GM12878 (cell line): ENCODE measurements around the gene GHDC. TPM values are rescaled to one million over a fixed set of nuclear protein-coding genes. Genes with fewer than 3 reads are reported as not detected.

ENCODE experiments used
- ATAC-seq: fragments of 200-7000 bp; cut with Tn5 transposase; 3 replicates; pipeline ENCODE4 v1.9.1; 2020; ENCODE audit warnings: mild to moderate bottlenecking, moderate library complexity
- BruUV-seq: library from RNA; stranded (reverse); fragments of 400-500 nt; replicated peaks from 2 replicates; lab custom pipeline; 2021; lab: Mats Ljungman, UMichigan
- CTCF ChIA-PET: fragments of 300-600 bp; sonication (Branson Sonifier 250); formaldehyde crosslinking; extraction: SDS; loops from one replicate; lab custom pipeline; 2021; ENCODE audit warnings: inconsistent platforms; lab: Yijun Ruan, JAX
- POLR2A ChIA-PET: fragments of 350-600 bp; formaldehyde crosslinking; extraction: SDS; loops from one replicate; lab custom pipeline; 2021; ENCODE audit warnings: inconsistent platforms; lab: Charles Lee
- RAD21 ChIA-PET: fragments of 300-600 bp; sonication (Branson Sonifier 250); formaldehyde crosslinking; loops from one replicate; lab custom pipeline; 2023; ENCODE audit warnings: antibody characterized with exemption; ENCODE audit not compliant: unreplicated experiment; lab: Charles Lee
- SMC1A ChIA-PET: fragments of 300-600 bp; sonication (Branson Sonifier 250); formaldehyde crosslinking; loops from one replicate; lab custom pipeline; 2023; ENCODE audit not compliant: unreplicated experiment, uncharacterized antibody; lab: Charles Lee
- DNase-seq: peaks from one replicate; pipeline ENCODE4 v3.0.0-alpha.2; 2011; ENCODE audit warnings: low read depth, low spot score
- FAIRE-seq: peaks from 3 replicates; lab custom pipeline; 2011; peaks lifted over from hg19 to GRCh38; lab: Jason Lieb, UNC
- H2AFZ ChIP-seq: 2 replicates; pipeline ENCODE4 v1.6.0; 2011; ENCODE audit warnings: low read depth, low read length, control low read depth; ENCODE audit not compliant: control insufficient read depth
- H3K27ac ChIP-seq: 2 replicates; pipeline ENCODE4 v1.5.1; 2011; ENCODE audit warnings: control low read depth; ENCODE audit not compliant: control insufficient read depth, insufficient read depth
- H3K27me3 ChIP-seq, 2 experiments: replicated peaks in 1 of 2; 2 replicates each; pipeline versions ENCODE4 v1.6.0 to v1.6.1; 2011; ENCODE audit warnings: low read length in 1 of 2; ENCODE audit not compliant: control insufficient read depth in 2 of 2, insufficient read depth in 2 of 2
- H3K36me3 ChIP-seq, 2 experiments: 2 replicates each; pipeline ENCODE4 v1.5.1; 2011; ENCODE audit warnings: low read length in 1 of 2; ENCODE audit not compliant: control insufficient read depth in 2 of 2, insufficient read depth in 2 of 2
- H3K4me1 ChIP-seq: 2 replicates; pipeline ENCODE4 v1.6.1; 2011; ENCODE audit warnings: mild to moderate bottlenecking, low read length, moderate library complexity, mixed read lengths; ENCODE audit not compliant: control insufficient read depth, insufficient read depth
- H3K4me2 ChIP-seq: 2 replicates; pipeline ENCODE4 v1.6.0; 2011; ENCODE audit warnings: control low read depth; ENCODE audit not compliant: control insufficient read depth, insufficient read depth
- H3K4me3 ChIP-seq: fragments of 200-600 bp; sonication (generic); 2 replicates; pipeline ENCODE4 v1.5.1; 2016
- H3K79me2 ChIP-seq: 2 replicates; pipeline ENCODE4 v1.6.0; 2011; ENCODE audit warnings: low read length; ENCODE audit not compliant: control insufficient read depth, insufficient read depth
- H3K9ac ChIP-seq: 2 replicates; pipeline ENCODE4 v1.8.0; 2011; ENCODE audit warnings: low read length, control low read depth, mixed read lengths; ENCODE audit not compliant: control insufficient read depth, insufficient read depth
- H3K9me3 ChIP-seq: replicated peaks from 3 replicates; pipeline ENCODE4 v1.5.1; 2011; ENCODE audit warnings: mild to moderate bottlenecking, low read length; ENCODE audit not compliant: control insufficient read depth, insufficient read depth
- H4K20me1 ChIP-seq: 2 replicates; pipeline ENCODE4 v1.6.0; 2011; ENCODE audit not compliant: control insufficient read depth, insufficient read depth
- CBX3 ChIP-seq: fragments of 200-600 bp; sonication (generic); IDR thresholded peaks from 2 replicates; pipeline ENCODE4 v1.6.1; 2016; ENCODE audit warnings: low read depth, borderline replicate concordance
- DPF2 ChIP-seq: fragments of 450-650 bp; IDR thresholded peaks from 2 replicates; pipeline ENCODE4 v1.6.1; 2017; ENCODE audit warnings: mild to moderate bottlenecking
- ETV6 ChIP-seq, 2 experiments: fragments of 450-650 bp in 1 of 2; IDR thresholded peaks in 1 of 2; conservative IDR thresholded peaks in 1 of 2; 2 replicates each; pipeline ENCODE4 v1.6.1; 2014; ENCODE audit warnings: antibody characterized with exemption in 1 of 2, borderline replicate concordance in 1 of 2, low read depth in 1 of 2, mild to moderate bottlenecking in 1 of 2, moderate library complexity in 1 of 2
- GABPA ChIP-seq: IDR thresholded peaks from 2 replicates; pipeline ENCODE4 v1.6.1; 2014; ENCODE audit warnings: antibody characterized with exemption, low read depth, mild to moderate bottlenecking, inconsistent platforms
- HCFC1 ChIP-seq: fragments of 150-350 bp; IDR thresholded peaks from 2 replicates; pipeline ENCODE4 v1.6.1; 2014; ENCODE audit warnings: low read length
- HDAC6 ChIP-seq: fragments of 200-600 bp; sonication (generic); IDR thresholded peaks from one replicate; pipeline ENCODE4 v1.8.0; 2017; ENCODE audit warnings: antibody characterized with exemption; ENCODE audit not compliant: unreplicated experiment
- HDGF ChIP-seq: fragments of 450-650 bp; IDR thresholded peaks from 2 replicates; pipeline ENCODE4 v1.6.1; 2016; ENCODE audit warnings: antibody characterized with exemption
- IRF5 ChIP-seq: fragments of 450-650 bp; IDR thresholded peaks from 2 replicates; pipeline ENCODE4 v1.6.1; 2017; ENCODE audit warnings: borderline replicate concordance
- JUND ChIP-seq: IDR thresholded peaks from 2 replicates; pipeline ENCODE4 v1.6.1; 2012; ENCODE audit warnings: low read depth, mild to moderate bottlenecking, low read length, improper control_type of control experiment, moderate library complexity
- POLR2A ChIP-seq: IDR thresholded peaks from 2 replicates; pipeline ENCODE4 v1.6.1; 2011; ENCODE audit warnings: low read depth, mild to moderate bottlenecking, low read length
- POU2F2 ChIP-seq: IDR thresholded peaks from 3 replicates; pipeline ENCODE4 v1.6.1; 2011; ENCODE audit warnings: low read depth, mild to moderate bottlenecking, low read length, borderline replicate concordance
- PRDM15 ChIP-seq: fragments of 450-650 bp; formaldehyde crosslinking; IDR thresholded peaks from 2 replicates; pipeline ENCODE4 v1.4.0; 2020; ENCODE audit warnings: mild to moderate bottlenecking, moderate library complexity
- RAD21 ChIP-seq: IDR thresholded peaks from 2 replicates; pipeline ENCODE4 v1.6.1; 2011; ENCODE audit warnings: mild to moderate bottlenecking, low read depth, low read length, moderate library complexity; ENCODE audit not compliant: insufficient read depth
- SMC3 ChIP-seq: IDR thresholded peaks from 2 replicates; pipeline ENCODE4 v1.6.1; 2011; ENCODE audit warnings: low read length, improper control_type of control experiment, borderline replicate concordance
- SP1 ChIP-seq: IDR thresholded peaks from one replicate; pipeline ENCODE4 v1.6.1; 2011; ENCODE audit warnings: low read depth, low read length
- USF2 ChIP-seq: IDR thresholded peaks from 2 replicates; pipeline ENCODE4 v1.6.1; 2011; ENCODE audit warnings: low read depth, low read length, improper control_type of control experiment, borderline replicate concordance
- ZNF384 ChIP-seq: IDR thresholded peaks from 2 replicates; pipeline ENCODE4 v1.6.1; 2012; ENCODE audit warnings: low read depth, mild to moderate bottlenecking, low read length, improper control_type of control experiment, borderline replicate concordance
- WGBS: methylation state at CpG from one replicate; pipeline ENCODE4 v1.1.6; 2016; ENCODE audit warnings: low lambda C conversion rate; ENCODE audit not compliant: insufficient replicate concordance, insufficient coverage; ENCODE audit errors: missing lambda C conversion rate; 5-methylcytosine and 5-hydroxymethylcytosine counted together
- in situ Hi-C: fragments of 300-500 bp; cut with MboI; formaldehyde crosslinking; loops from 9 replicates; pipeline ENCODE4 v1.14.3; 2018; ENCODE audit warnings: mixed read lengths
- intact Hi-C: fragments of 100-400 bp; cut with micrococcal nuclease; formaldehyde crosslinking; loops from one replicate; pipeline ENCODE4 v1.14.2; 2022; ENCODE audit not compliant: unreplicated experiment
- polyA plus RNA-seq, 11 experiments: library from polyadenylated mRNA; depleted of rRNA in 4 of 11; unstranded in 6 of 11; stranded (reverse) in 5 of 11; fragments of >200 nt; fragmentation: Nextera tagmentation in 4 of 11; fragmentation: Illumina TruSeq in 1 of 11; extraction: Ambion mirVana in 4 of 11; extraction: Trizol in 1 of 11; gene quantifications; 1 replicate in 1 of 11; 2 replicates in 10 of 11; pipeline versions ENCODE4 v1.2.1 to v1.2.3, GENCODE V29; 2011 to 2016; ENCODE audit warnings: inconsistent platforms in 2 of 11, missing spikeins in 2 of 11, low read depth in 1 of 11
- total RNA-seq, 4 experiments: library from RNA; depleted of rRNA in 3 of 4; stranded (reverse); fragments of >200 nt in 3 of 4; fragmentation: Illumina TruSeq in 1 of 4; extraction: Trizol in 1 of 4; gene quantifications; 2 replicates each; pipeline versions ENCODE4 v1.2.1 to v1.2.3, GENCODE V29; 2013 to 2021

The GHDC gene
- total and polyA plus RNA-seq, 10 of the 15 experiments (the other 5 are each of a cell fraction or from before 2014, with no cell fraction given) = 0.72 to 20.6 (median 12.9) TPM

GRCh38 chr17:42202696-42203095, 8.4 kb upstream of the GHDC start:
- Histone ChIP-seq H3K4me2 (no peak overlapping the region), H4K20me1 (no peaks in the 10 kb centered on the region), H2AFZ (no peak overlapping the region), H3K4me3 (no peak overlapping the region), H3K4me1 (no peaks in the 10 kb centered on the region; the same call in 1 of the 2 replicates), H3K27me3 (no peaks in the 10 kb centered on the region), H3K36me3 (peaks cover 5 to 26% of the 10 kb centered on the region in 2 experiments; a peak in 3 of 4 replicates), H3K79me2 (no peaks in the 10 kb centered on the region), H3K9ac (no peak overlapping the region)
- FAIRE-seq (no peak), ATAC-seq (no peak), DNase-seq (no peak)
- ChIA-PET SMC1A (interaction anchor here (0.9 kb wide), 1 partner anchor 204 kb away, joined by 3 read pairs; no protein-coding TSS in a partner anchor), POLR2A (no interaction called here), RAD21 (no interaction called here)
- in situ Hi-C loops = no loop called here
- intact Hi-C loops = no loop called here
- TF ChIP-seq RAD21 (no peak), POU2F2 (no peak), USF2 (no peak), HCFC1 (no peak), IRF5 (no peak), ZNF384 (no peak), SMC3 (no peak), POLR2A (no peak), HDGF (no peak), CBX3 (no peak), HDAC6 (no peak), SP1 (no peak), GABPA (no peak), JUND (no peak), PRDM15 (CRISPR knock-in tag) (no peak), DPF2 (no peak), ETV6 (conservative IDR thresholded peaks at IDR 0.05 in 1 of 2, IDR thresholded peaks at IDR 0.05 in 1 of 2; ENCODE audit: borderline replicate concordance in 1 of 2, low read depth in 1 of 2) (no peak)
- TF ChIP-seq, all 136 proteins: peak for 0
- H3K9me3 ChIP-seq = no peaks in the 10 kb centered on the region
- WGBS = 100% methylated on average over 5 of the region's 5 CpGs
- BruUV-seq = no TSS peak
- CTCF ChIA-PET = no interaction called here
- no peak overlapping the region for H3K27ac ChIP-seq
